Nephron (organoid): ENCODE results near the gene ZBTB12.

Source experiments
- H3K27ac Mint-ChIP-seq, 3 experiments: 2 replicates each; pipeline ENCODE4 v1.8.0; 2020; ENCODE audit warnings: mixed read lengths in 3 of 3, mild to moderate bottlenecking in 2 of 3, moderate library complexity in 1 of 3
- H3K27me3 Mint-ChIP-seq: 2 replicates; pipeline ENCODE4 v1.8.0; 2021; ENCODE audit warnings: low read depth, mild to moderate bottlenecking, moderate library complexity, mixed read lengths
- H3K36me3 Mint-ChIP-seq: 2 replicates; pipeline ENCODE4 v1.8.0; 2020; ENCODE audit warnings: low read depth, mixed read lengths
- H3K4me1 Mint-ChIP-seq: 2 replicates; pipeline ENCODE4 v1.8.0; 2020; ENCODE audit warnings: mixed read lengths
- H3K4me3 Mint-ChIP-seq, 3 experiments: 2 replicates each; pipeline ENCODE4 v1.8.0; 2020; ENCODE audit warnings: mild to moderate bottlenecking in 3 of 3, mixed read lengths in 3 of 3, moderate library complexity in 2 of 3
- H3K9me3 Mint-ChIP-seq: 2 replicates; pipeline ENCODE4 v1.8.0; 2020; ENCODE audit warnings: mixed read lengths
- CTCF ChIP-seq, 3 experiments: fragments of 200-600 bp; sonication (generic); IDR thresholded peaks; one replicate each; pipeline ENCODE4 v1.5.0; 2021; ENCODE audit warnings: antibody characterized with exemption in 3 of 3; ENCODE audit not compliant: unreplicated experiment in 3 of 3

Gene ZBTB12

GRCh38 chr6:31927863-31928671 is 26.2 kb upstream of the ZBTB12 start:
- TF ChIP-seq CTCF (IDR thresholded peaks at IDR 0.05; ENCODE audit: unreplicated experiment in 3 of 3) = no peak
- H3K27me3 Mint-ChIP-seq = peaks cover 6% of the 10 kb centered on the region
- H3K4me3 Mint-ChIP-seq = peak overlapping the region in 1 of 3 experiments; percentile 4
- peak overlapping the region in 1 of 3 experiments; percentile 51 for H3K27ac Mint-ChIP-seq
- no peaks in the 10 kb centered on the region for H3K36me3 Mint-ChIP-seq
- peaks cover 10% of the 10 kb centered on the region for H3K4me1 Mint-ChIP-seq
- H3K9me3 Mint-ChIP-seq = no peaks in the 10 kb centered on the region

- H3K36me3 Mint-ChIP-seq = no peaks in the 10 kb centered on the region
- H3K4me3 Mint-ChIP-seq = peak within 1 kb of the TSS in 1 of 3 experiments; percentile 4
- peaks cover 6% of the 10 kb centered on the region for H3K27me3 Mint-ChIP-seq
- H3K9me3 Mint-ChIP-seq = no peaks in the 10 kb centered on the region
- no peak for TF ChIP-seq CTCF (IDR thresholded peaks at IDR 0.05; ENCODE audit: unreplicated experiment in 3 of 3)
- H3K27ac Mint-ChIP-seq = peak within 1 kb of the TSS in 1 of 3 experiments; percentile 51
- H3K4me1 Mint-ChIP-seq = peaks cover 10% of the 10 kb centered on the region
Measured at GRCh38 chr6:31927242-31927862, 25.5 kb upstream of the ZBTB12 start, which contains the start of gene C2. Gene C2, plus strand, starts transcription at chr6:31927717. Its CDS starts 36 bp downstream, at chr6:31927753.

GRCh38 chr6:31922942-31923341 is 21.1 kb upstream of the ZBTB12 start:
- Mint-ChIP-seq H3K27me3 (no peaks in the 10 kb centered on the region), H3K27ac (no peak overlapping the region), H3K4me3 (no peak overlapping the region), H3K4me1 (peaks cover 4% of the 10 kb centered on the region), H3K9me3 (no peaks in the 10 kb centered on the region), H3K36me3 (no peaks in the 10 kb centered on the region)
- no peak for TF ChIP-seq CTCF (IDR thresholded peaks at IDR 0.05; ENCODE audit: unreplicated experiment in 3 of 3)

GRCh38 chr6:31920811-31921210 is 18.9 kb upstream of the ZBTB12 start:
- Mint-ChIP-seq H3K4me3 (no peak overlapping the region), H3K36me3 (no peaks in the 10 kb centered on the region), H3K27ac (no peak overlapping the region), H3K4me1 (no peaks in the 10 kb centered on the region), H3K9me3 (no peaks in the 10 kb centered on the region), H3K27me3 (no peaks in the 10 kb centered on the region)
- no peak for TF ChIP-seq CTCF (IDR thresholded peaks at IDR 0.05; ENCODE audit: unreplicated experiment in 3 of 3)

- H3K9me3 Mint-ChIP-seq = no peaks in the 10 kb centered on the region
- H3K27me3 Mint-ChIP-seq = no peaks in the 10 kb centered on the region
- H3K27ac Mint-ChIP-seq = no peak overlapping the region
- H3K4me3 Mint-ChIP-seq = no peak overlapping the region
- no peaks in the 10 kb centered on the region for H3K4me1 Mint-ChIP-seq
- H3K36me3 Mint-ChIP-seq = no peaks in the 10 kb centered on the region
- no peak for TF ChIP-seq CTCF (IDR thresholded peaks at IDR 0.05; ENCODE audit: unreplicated experiment in 3 of 3)
Measured at GRCh38 chr6:31919624-31920303, 17.9 kb upstream of the ZBTB12 start.
